ENCODE results near the gene TSFM.

The TSFM gene

GRCh38 chr12:57756406-57757341, 25.9 kb upstream of the TSFM start:
- H3K4me1 ChIP-seq = peaks cover 31 to 40% (median 37%) of the 10 kb centered on the region in 10 experiments
- peak overlapping the region in 5 of 11 experiments; percentile 70 to 87 (median 77); a peak in 10 of 22 replicates for H3K9ac ChIP-seq
- no peaks in the 10 kb centered on the region for H3K9me3 ChIP-seq (replicated peaks in 1 of 11)
- peaks cover 0 to 18% (median 0%) of the 10 kb centered on the region in 11 experiments; a peak in 9 of 22 replicates for H3K36me3 ChIP-seq
- H3K27me3 ChIP-seq = peaks cover 39 to 81% (median 75%) of the 10 kb centered on the region in 11 experiments
- H3K4me3 ChIP-seq = peak overlapping the region; percentile 60 to 84 (median 69); a peak in 18 of 20 replicates
- peak overlapping the region; percentile 93 to 100 (median 99) for H3K4me2 ChIP-seq
- no peak for TF ChIP-seq Cebpa-rat (IDR thresholded peaks at IDR 0.05)
- H3K27ac ChIP-seq = peak overlapping the region in 3 of 11 experiments; percentile 52 to 67 (median 63); a peak in 6 of 22 replicates
- peaks cover 3 to 43% (median 18%) of the 10 kb centered on the region in 11 experiments; a peak in 13 of 22 replicates for H4K20me1 ChIP-seq

GRCh38 chr12:57757771-57758170, 24.8 kb upstream of the TSFM start:
- Histone ChIP-seq H4K20me1 (peaks cover 3 to 54% (median 18%) of the 10 kb centered on the region in 11 experiments; a peak in 13 of 22 replicates), H3K9me3 (replicated peaks in 1 of 11) (no peaks in the 10 kb centered on the region), H3K4me3 (no peak overlapping the region), H3K27ac (no peak overlapping the region), H3K4me2 (no peak overlapping the region), H3K27me3 (peaks cover 44 to 91% (median 85%) of the 10 kb centered on the region in 11 experiments), H3K9ac (no peak overlapping the region), H3K4me1 (peaks cover 28 to 37% (median 34%) of the 10 kb centered on the region in 10 experiments), H3K36me3 (peaks cover 0 to 18% (median under 1%) of the 10 kb centered on the region in 11 experiments; a peak in 9 of 22 replicates)
- TF ChIP-seq Cebpa-rat (IDR thresholded peaks at IDR 0.05) = no peak

DNA sequence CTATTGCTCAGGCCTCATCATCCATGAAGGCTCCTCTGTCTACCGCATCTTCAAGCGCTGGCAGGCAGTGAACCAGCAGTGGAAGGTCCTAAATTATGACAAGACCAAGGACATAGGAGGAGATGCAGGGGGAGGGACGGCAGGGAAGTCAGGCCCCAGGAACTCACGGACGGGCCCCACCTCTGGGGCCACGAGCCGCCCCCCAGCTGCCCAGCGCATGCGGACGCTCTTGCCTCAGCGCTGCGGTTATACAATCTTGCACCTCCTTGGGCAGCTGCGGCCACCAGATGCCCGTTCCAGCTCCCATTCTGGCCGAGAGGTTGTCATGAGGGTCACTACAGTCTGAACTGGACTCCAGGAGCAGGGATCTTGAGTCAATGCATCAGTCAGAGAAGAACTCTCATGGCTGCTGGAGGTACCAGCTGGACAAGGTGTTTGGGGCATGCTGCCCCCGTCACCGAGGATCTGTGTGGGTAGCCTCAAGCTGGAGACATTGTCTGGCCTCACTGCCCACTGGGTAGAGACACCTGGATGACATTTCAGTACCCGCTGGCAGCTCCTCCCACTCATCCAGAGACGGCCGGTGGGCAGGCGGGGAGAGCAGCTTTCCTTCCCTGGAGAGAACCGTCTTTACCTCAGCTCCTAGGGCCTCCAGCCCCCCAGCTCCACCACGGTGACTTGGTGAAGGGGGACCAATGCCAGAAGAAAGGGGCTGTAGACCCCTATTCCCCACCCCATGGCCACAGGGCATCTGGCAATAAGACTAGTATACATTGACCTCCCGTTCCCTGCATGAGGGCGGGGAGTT, 23.8 kb upstream of the TSFM start:
- no peak overlapping the region for H3K4me2 ChIP-seq
- H3K27me3 ChIP-seq = peaks cover 53 to 91% (median 85%) of the 10 kb centered on the region in 11 experiments
- H3K4me1 ChIP-seq = peaks cover 23 to 27% (median 25%) of the 10 kb centered on the region in 10 experiments
- no peak overlapping the region for H3K9ac ChIP-seq
- no peak overlapping the region for H3K27ac ChIP-seq
- no peak for TF ChIP-seq Cebpa-rat (IDR thresholded peaks at IDR 0.05)
- peaks cover 0 to 18% (median 6%) of the 10 kb centered on the region in 11 experiments; a peak in 9 of 22 replicates for H3K36me3 ChIP-seq
- H3K4me3 ChIP-seq = no peak overlapping the region
- no peaks in the 10 kb centered on the region for H3K9me3 ChIP-seq (replicated peaks in 1 of 11)
- peaks cover 3 to 60% (median 18%) of the 10 kb centered on the region in 11 experiments; a peak in 13 of 22 replicates for H4K20me1 ChIP-seq

- Histone ChIP-seq H3K4me2 (no peak overlapping the region), H3K9me3 (replicated peaks in 1 of 11) (peaks cover 0 to 1% (median 0%) of the 10 kb centered on the region in 11 experiments; a peak in 1 of 22 replicates), H3K4me3 (no peak overlapping the region), H3K36me3 (peaks cover 0 to 18% (median 6%) of the 10 kb centered on the region in 11 experiments; a peak in 10 of 22 replicates), H3K4me1 (peaks cover 17 to 20% (median 19%) of the 10 kb centered on the region in 10 experiments), H3K27me3 (peaks cover 53 to 91% (median 85%) of the 10 kb centered on the region in 11 experiments), H3K9ac (no peak overlapping the region), H4K20me1 (peaks cover 3 to 67% (median 19%) of the 10 kb centered on the region in 11 experiments; a peak in 15 of 22 replicates), H3K27ac (no peak overlapping the region)
- TF ChIP-seq Cebpa-rat (IDR thresholded peaks at IDR 0.05) = no peak
Observed at GRCh38 chr12:57759360-57759980, 23.1 kb upstream of the TSFM start.

GRCh38 chr12:57760347-57760982, 22.1 kb upstream of the TSFM start:
- H3K27ac ChIP-seq = no peak overlapping the region
- H3K27me3 ChIP-seq = peaks cover 59 to 92% (median 87%) of the 10 kb centered on the region in 11 experiments
- peaks cover 0 to 18% (median 6%) of the 10 kb centered on the region in 11 experiments; a peak in 10 of 22 replicates for H3K36me3 ChIP-seq
- TF ChIP-seq Cebpa-rat (IDR thresholded peaks at IDR 0.05) = no peak
- H3K9ac ChIP-seq = no peak overlapping the region
- no peak overlapping the region for H3K4me2 ChIP-seq
- peaks cover 0 to 7% (median 0%) of the 10 kb centered on the region in 11 experiments; a peak in 1 of 22 replicates for H3K9me3 ChIP-seq (replicated peaks in 1 of 11)
- H3K4me3 ChIP-seq = no peak overlapping the region
- H4K20me1 ChIP-seq = peaks cover 3 to 77% (median 22%) of the 10 kb centered on the region in 11 experiments; a peak in 19 of 22 replicates
- peaks cover 23 to 27% (median 25%) of the 10 kb centered on the region in 10 experiments for H3K4me1 ChIP-seq

- H3K36me3 ChIP-seq = peaks cover 0 to 18% (median 6%) of the 10 kb centered on the region in 11 experiments; a peak in 10 of 22 replicates
- peaks cover 64 to 92% (median 87%) of the 10 kb centered on the region in 11 experiments for H3K27me3 ChIP-seq
- H3K9ac ChIP-seq = no peak overlapping the region
- no peak overlapping the region for H3K4me2 ChIP-seq
- H4K20me1 ChIP-seq = peaks cover 3 to 77% (median 33%) of the 10 kb centered on the region in 11 experiments; a peak in 20 of 22 replicates
- TF ChIP-seq Cebpa-rat (IDR thresholded peaks at IDR 0.05) = no peak
- H3K9me3 ChIP-seq (replicated peaks in 1 of 11) = peaks cover 0 to 7% (median 0%) of the 10 kb centered on the region in 11 experiments; a peak in 2 of 22 replicates
- no peak overlapping the region for H3K4me3 ChIP-seq
- H3K4me1 ChIP-seq = peaks cover 14 to 28% (median 24%) of the 10 kb centered on the region in 10 experiments
- no peak overlapping the region for H3K27ac ChIP-seq
Observed at GRCh38 chr12:57761391-57761998, 21.1 kb upstream of the TSFM start.

DNA sequence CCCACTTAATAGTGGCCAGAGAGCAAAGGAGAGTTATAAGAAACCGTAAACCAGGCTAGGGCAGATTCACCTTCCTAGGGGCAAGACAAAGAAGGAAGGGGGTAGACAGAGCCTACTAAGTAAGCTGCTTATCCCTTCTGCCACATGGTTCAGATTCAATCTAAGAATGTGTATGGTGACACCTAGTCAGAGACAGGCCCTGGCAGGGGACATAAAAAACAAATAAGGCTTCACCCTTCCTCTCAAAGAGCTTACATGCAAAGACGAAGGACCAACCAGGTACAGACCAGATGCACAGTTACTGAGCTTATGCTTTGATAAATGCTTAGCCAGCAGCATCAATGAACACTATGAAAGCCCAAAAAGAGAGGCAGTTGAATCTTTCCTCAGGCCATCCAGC, 20.1 kb upstream of the TSFM start:
- Histone ChIP-seq H3K4me2 (no peak overlapping the region), H3K9ac (no peak overlapping the region), H3K9me3 (replicated peaks in 1 of 11) (peaks cover 0 to 7% (median 0%) of the 10 kb centered on the region in 11 experiments; a peak in 2 of 22 replicates), H4K20me1 (peaks cover 3 to 82% (median 41%) of the 10 kb centered on the region in 11 experiments; a peak in 20 of 22 replicates), H3K36me3 (peaks cover 0 to 17% (median 11%) of the 10 kb centered on the region in 11 experiments; a peak in 16 of 22 replicates), H3K4me3 (no peak overlapping the region), H3K27ac (no peak overlapping the region), H3K4me1 (peaks cover 9 to 31% (median 28%) of the 10 kb centered on the region in 10 experiments), H3K27me3 (peaks cover 67 to 92% (median 87%) of the 10 kb centered on the region in 11 experiments)
- TF ChIP-seq Cebpa-rat (IDR thresholded peaks at IDR 0.05) = no peak

Data from BLaER1 treated with 17β-estradiol and CSF1 and Interleukin-3, amounts not matched to agents 10 nM and 100 nM (cell line).